K562 (cell line): ENCODE results near the gene WDR18. TPM values are rescaled to one million over a fixed set of nuclear protein-coding genes. Genes with fewer than 3 reads are reported as not detected.
A peak's percentile ranks its signal among the peaks of the same experiment; 100 is the strongest.
"Not testable (repeated sequence)": the region's sequence is repeated elsewhere in the genome, so short reads cannot be mapped to it uniquely, and the experiment has no call there.

Experiments
- ATAC-seq: fragments of 200-7000 bp; cut with Tn5 transposase; 3 replicates; pipeline ENCODE4 v1.9.1; 2020; ENCODE audit warnings: moderate library complexity
- BruUV-seq: library from RNA; stranded (reverse); fragments of 400-500 nt; replicated peaks from 2 replicates; lab custom pipeline; 2021; lab: Mats Ljungman, UMichigan
- CTCF ChIA-PET: fragments of 300-600 bp; formaldehyde crosslinking; extraction: SDS; loops from one replicate; lab custom pipeline; 2021; ENCODE audit warnings: low intra/inter-chr PET ratio; lab: Yijun Ruan, JAX
- POLR2A ChIA-PET: fragments of 300-600, 350-650 bp; sonication (Branson Sonifier 250); formaldehyde crosslinking; extraction: SDS; loops from one replicate; lab custom pipeline; 2021; ENCODE audit warnings: antibody characterized with exemption, inconsistent platforms; lab: Yijun Ruan, JAX
- DNase-seq, 4 experiments: peaks; one replicate each; pipeline versions ENCODE4 v3.0.0 to v3.0.0-alpha.2; 2011 to 2018; ENCODE audit warnings: low spot score in 3 of 4, mixed read lengths in 3 of 4; ENCODE audit errors: extremely low read depth in 1 of 4
- FAIRE-seq: peaks from 2 replicates; lab custom pipeline; 2011; peaks lifted over from hg19 to GRCh38; lab: Jason Lieb, UNC
- H2AFZ ChIP-seq: 2 replicates; pipeline ENCODE4 v1.6.0; 2011; ENCODE audit warnings: low read depth, low read length, control low read depth, inconsistent platforms
- H3K27ac ChIP-seq: fragments of 200-600 bp; 3 replicates; pipeline ENCODE4 v1.8.0; 2011; ENCODE audit warnings: low read depth, mild to moderate bottlenecking, control low read depth, inconsistent platforms, low read length, moderate library complexity, mixed read lengths; ENCODE audit errors: extremely low read depth
- H3K27me3 ChIP-seq, 2 experiments: fragments of 300-600 bp in 1 of 2; 2 replicates in 1 of 2; 3 replicates in 1 of 2; pipeline versions ENCODE4 v1.6.0 to v1.8.0; 2011; ENCODE audit warnings: inconsistent platforms in 2 of 2, low read length in 2 of 2, mild to moderate bottlenecking in 1 of 2, mixed read lengths in 1 of 2, moderate library complexity in 1 of 2; ENCODE audit not compliant: control insufficient read depth in 2 of 2, insufficient read depth in 2 of 2
- H3K36me3 ChIP-seq: fragments of 300-600 bp; 3 replicates; pipeline ENCODE4 v1.8.0; 2011; ENCODE audit warnings: mild to moderate bottlenecking, low read length, inconsistent platforms; ENCODE audit not compliant: control insufficient read depth, insufficient read depth
- H3K4me1 ChIP-seq, 2 experiments: fragments of 200-600 bp in 1 of 2; replicated peaks in 1 of 2; 2 replicates in 1 of 2; 3 replicates in 1 of 2; pipeline versions ENCODE4 v1.5.1 to v1.8.0; 2011; ENCODE audit warnings: inconsistent platforms in 2 of 2, low read length in 2 of 2, mild to moderate bottlenecking in 1 of 2, mixed read lengths in 1 of 2, moderate library complexity in 1 of 2; ENCODE audit not compliant: control insufficient read depth in 2 of 2, insufficient read depth in 2 of 2
- H3K4me2 ChIP-seq: 2 replicates; pipeline ENCODE4 v1.6.1; 2011; ENCODE audit warnings: low read length, control low read depth, inconsistent platforms, mixed read lengths; ENCODE audit not compliant: insufficient read depth
- H3K4me3 ChIP-seq: fragments of 200-600 bp; sonication (generic), shearing (Covaris generic); 2 replicates; pipeline ENCODE4 v1.5.1; 2016; ENCODE audit warnings: control low read depth, inconsistent platforms
- H3K79me2 ChIP-seq: fragments of 200-600 bp; 3 replicates; pipeline ENCODE4 v1.8.0; 2011; ENCODE audit warnings: low read length, inconsistent platforms; ENCODE audit not compliant: control insufficient read depth, insufficient read depth
- H3K9ac ChIP-seq, 2 experiments: 2 replicates each; pipeline versions ENCODE4 v1.6.0 to v1.6.1; 2011; ENCODE audit warnings: low read depth in 2 of 2, low read length in 2 of 2, control low read depth in 1 of 2, inconsistent platforms in 1 of 2, mild to moderate bottlenecking in 1 of 2, mixed read lengths in 1 of 2; ENCODE audit not compliant: insufficient read depth in 1 of 2
- H3K9me1 ChIP-seq: one replicate; pipeline ENCODE4 v1.6.0; 2011; ENCODE audit warnings: inconsistent platforms, mild to moderate bottlenecking, low read length, moderate library complexity; ENCODE audit not compliant: control insufficient read depth, insufficient read depth
- H3K9me3 ChIP-seq: replicated peaks from 2 replicates; pipeline ENCODE4 v1.5.1; 2011; ENCODE audit warnings: low read depth, low read length, inconsistent platforms; ENCODE audit not compliant: control insufficient read depth, insufficient read depth
- H4K20me1 ChIP-seq: replicated peaks from 2 replicates; pipeline ENCODE4 v1.6.1; 2011; ENCODE audit warnings: low read length, inconsistent platforms, mixed read lengths; ENCODE audit not compliant: control insufficient read depth, insufficient read depth
- ESRRB ChIP-seq: fragments of 250-450 bp; sonication (Bioruptor Pico); IDR thresholded peaks from 2 replicates; pipeline ENCODE4 v1.5.0; 2020; ENCODE audit warnings: mild to moderate bottlenecking, moderate library complexity, borderline replicate concordance
- IRF2 ChIP-seq: sonication (generic); formaldehyde crosslinking; IDR thresholded peaks from 2 replicates; pipeline ENCODE4 v1.8.1; 2022; ENCODE audit warnings: mild to moderate bottlenecking, missing genetic modification reagents
- MXD1 ChIP-seq: fragments of 250-450 bp; sonication (Bioruptor Pico); IDR thresholded peaks from 2 replicates; pipeline ENCODE4 v1.8.0; 2021; ENCODE audit warnings: borderline replicate concordance, mild to moderate bottlenecking, moderate library complexity; ENCODE audit not compliant: poor library complexity, severe bottlenecking
- PRMT5 ChIP-seq: sonication (generic); formaldehyde crosslinking; IDR thresholded peaks from 2 replicates; pipeline ENCODE4 v1.5.0; 2020; ENCODE audit warnings: missing genetic modification reagents
- RBM25 ChIP-seq: fragments of 200-400 bp; formaldehyde crosslinking; IDR thresholded peaks from 2 replicates; pipeline ENCODE4 v1.6.1; 2018; ENCODE audit warnings: low read length, low read depth, moderate library complexity; ENCODE audit not compliant: severe bottlenecking
- SNIP1 ChIP-seq: fragments of 450-650 bp; IDR thresholded peaks from 2 replicates; pipeline ENCODE4 v1.7.1; 2017; ENCODE audit warnings: low read depth, mild to moderate bottlenecking
- TFAM ChIP-seq: fragments of 250-450 bp; sonication (Bioruptor Pico); conservative IDR thresholded peaks from 2 replicates; pipeline ENCODE4 v1.5.0; 2021; ENCODE audit warnings: mild to moderate bottlenecking, moderate library complexity
- ZBTB5 ChIP-seq: fragments of 450-650 bp; IDR thresholded peaks from 2 replicates; pipeline ENCODE4 v1.6.1; 2017; ENCODE audit warnings: antibody characterized with exemption
- ZFP36 ChIP-seq: fragments of 150-350 bp; IDR thresholded peaks from 2 replicates; pipeline ENCODE4 v1.6.1; 2018; ENCODE audit warnings: low read length, low read depth; ENCODE audit not compliant: partially characterized antibody
- ZNF408 ChIP-seq: fragments of 250-450 bp; sonication (Bioruptor Pico); IDR thresholded peaks from 2 replicates; pipeline ENCODE4 v1.4.0; 2020; ENCODE audit warnings: low read depth, mild to moderate bottlenecking, moderate library complexity
- ZNF778 ChIP-seq: fragments of 450-650 bp; formaldehyde crosslinking; IDR thresholded peaks from 2 replicates; pipeline ENCODE4 v1.4.0; 2020; ENCODE audit warnings: mild to moderate bottlenecking, moderate library complexity
- WGBS: fragments of 100-300 bp; shearing (Covaris generic); methylation state at CpG from one replicate; pipeline ENCODE4 v1.1.6; 2016; ENCODE audit warnings: low coverage, mixed read lengths; ENCODE audit not compliant: insufficient coverage; ENCODE audit errors: missing lambda C conversion rate; 5-methylcytosine and 5-hydroxymethylcytosine counted together
- in situ Hi-C: fragments of 300-500 bp; cut with MboI; formaldehyde crosslinking; loops from 4 replicates; pipeline ENCODE4 v1.15.0; 2018; ENCODE audit warnings: inconsistent platforms, mixed read lengths
- intact Hi-C: fragments of 100-400 bp; cut with micrococcal nuclease; formaldehyde crosslinking; loops from 2 replicates; pipeline ENCODE4 v1.14.2; 2022
- polyA plus RNA-seq, 8 experiments: library from polyadenylated mRNA; depleted of rRNA in 4 of 8; stranded (reverse) in 5 of 8; unstranded in 3 of 8; fragments of >200 nt; fragmentation: Nextera tagmentation in 2 of 8; fragmentation: Illumina TruSeq in 1 of 8; extraction: Ambion mirVana in 2 of 8; extraction: Trizol in 1 of 8; gene quantifications; 2 replicates each; pipeline versions ENCODE4 v1.2.1 to v1.2.3, GENCODE V29; 2011 to 2014; ENCODE audit warnings: inconsistent platforms in 1 of 8, missing spikeins in 1 of 8
- total RNA-seq, 7 experiments: library from RNA; depleted of rRNA in 6 of 7; stranded (reverse); fragments of >200 nt in 6 of 7; fragmentation: Illumina TruSeq in 2 of 7; extraction: Trizol in 2 of 7; gene quantifications; 2 replicates each; pipeline versions ENCODE4 v1.2.1 to v1.2.3, GENCODE V29; 2011 to 2021; ENCODE audit warnings: low replicate concordance in 1 of 7

The WDR18 gene
- total and polyA plus RNA-seq, 9 of the 15 experiments (the other 6 are each of a cell fraction or from before 2014, with no cell fraction given) = 0.65 to 181 (median 30.1) TPM

- H3K27me3 ChIP-seq, H3K9ac ChIP-seq, H3K4me3 ChIP-seq, CTCF ChIA-PET, FAIRE-seq, H4K20me1 ChIP-seq, ATAC-seq, H2AFZ ChIP-seq, in situ Hi-C loops, H3K36me3 ChIP-seq, H3K4me2 ChIP-seq, BruUV-seq, H3K9me1 ChIP-seq, intact Hi-C loops, H3K9me3 ChIP-seq, DNase-seq: not testable (repeated sequence)
- Histone ChIP-seq H3K27ac (peak overlapping the region; percentile 98; the same call in 1 of the 3 replicates), H3K79me2 (peaks cover 46% of the 10 kb centered on the region), H3K4me1 (peaks cover 15 to 73% of the 10 kb centered on the region in 2 experiments)
- WGBS = 81% methylated on average over 6 of the region's 6 CpGs
- POLR2A ChIA-PET = interaction anchor here (0.8 to 8.5 kb wide), 4 partner anchors 15 to 244 kb away, joined by 3 to 176 read pairs (median 6); partner anchors contain the start of genes ABCA7 and CIRBP
- peak; percentile 86 for TF ChIP-seq ZFP36
- peak; percentile 37 for TF ChIP-seq RBM25
Observed at GRCh38 chr19:1025080-1025479, 40.9 kb downstream of the WDR18 start.

- H2AFZ ChIP-seq = peak within 1 kb of the TSS; percentile 93
- no peaks in the 10 kb centered on the region for H3K9me1 ChIP-seq
- H3K79me2 ChIP-seq = peaks cover 43% of the 10 kb centered on the region
- ATAC-seq (peak; percentile 89), DNase-seq (peak; percentile 76 to 88 (median 82)), FAIRE-seq (peak; percentile 80)
- no peaks in the 10 kb centered on the region for H3K9me3 ChIP-seq
- H3K4me2 ChIP-seq = peak within 1 kb of the TSS; percentile 77
- H4K20me1 ChIP-seq = peaks cover 1% of the 10 kb centered on the region; the same call in 1 of the 2 replicates
- H3K27ac ChIP-seq = peak within 1 kb of the TSS; percentile 98
- H3K27me3 ChIP-seq = no peaks in the 10 kb centered on the region
- H3K9ac ChIP-seq = peak within 1 kb of the TSS; percentile 87 to 93
- ChIA-PET CTCF (interaction anchor here (0.5 kb wide), 1 partner anchor 169 kb away, joined by 3 read pairs; no protein-coding TSS in a partner anchor), POLR2A (interaction anchor here (0.5 to 8.5 kb wide), 13 partner anchors 9 to 1237 kb away, joined by 3 to 176 read pairs (median 3); partner anchors contain the start of genes ABCA7 and CIRBP)
- H3K4me3 ChIP-seq = peak within 1 kb of the TSS; percentile 87
- peaks cover 9% of the 10 kb centered on the region; the same call in 1 of the 3 replicates for H3K36me3 ChIP-seq
- in situ Hi-C loops (no loop called here), intact Hi-C loops (no loop called here)
- 1% methylated on average over 34 of the region's 63 CpGs for WGBS
- TSS peak; percentile 81 for BruUV-seq
- peaks cover 22 to 73% of the 10 kb centered on the region in 2 experiments for H3K4me1 ChIP-seq
- TF ChIP-seq TFAM (CRISPR knock-in tag) = no peak
- no peak for TF ChIP-seq MXD1 (CRISPR knock-in tag)
- no peak for TF ChIP-seq SNIP1
- TF ChIP-seq IRF2 (CRISPR knock-in tag) = no peak
- TF ChIP-seq ESRRB (CRISPR knock-in tag) = no peak
- no peak for TF ChIP-seq ZNF778 (CRISPR knock-in tag)
- TF ChIP-seq ZNF408 (CRISPR knock-in tag) = no peak
- no peak for TF ChIP-seq ZBTB5
- TF ChIP-seq PRMT5 (CRISPR knock-in tag) = no peak
Observed at GRCh38 chr19:1025960-1026782, 42.0 kb downstream of the WDR18 start, which contains the start of gene CNN2. TSS of gene CNN2 (plus strand) at chr19:1026608. CDS start at chr19:1026662, 54 bp downstream.
